Suprapubic skin (tissue), 4 donors: ENCODE data around the gene GALNT9. TPM values are rescaled to one million over a fixed set of nuclear protein-coding genes. Genes with fewer than 3 reads are reported as not detected.

Experiments
- DNase-seq, 2 donors: peaks; one replicate each; pipeline ENCODE4 v3.0.0-alpha.2; 2019; ENCODE audit warnings: low spot score in 2 of 2
- H3K27ac ChIP-seq: fragments of 200-600 bp; sonication (generic); one replicate; pipeline ENCODE4 v1.5.1; 2019
- H3K27me3 ChIP-seq: fragments of 200-600 bp; sonication (generic); one replicate; pipeline ENCODE4 v1.5.1; 2019
- H3K36me3 ChIP-seq: fragments of 200-600 bp; sonication (generic); one replicate; pipeline ENCODE4 v1.5.1; 2019
- H3K4me1 ChIP-seq: fragments of 200-600 bp; sonication (generic); one replicate; pipeline ENCODE4 v1.5.1; 2019
- H3K4me3 ChIP-seq: fragments of 200-600 bp; sonication (generic); one replicate; pipeline ENCODE4 v1.5.1; 2019; ENCODE audit warnings: mild to moderate bottlenecking
- H3K9me3 ChIP-seq: fragments of 200-600 bp; sonication (generic); one replicate; pipeline ENCODE4 v1.5.1; 2019
- EP300 ChIP-seq: sonication (generic); formaldehyde crosslinking; IDR thresholded peaks from one replicate; pipeline ENCODE4 v1.6.1; 2017; ENCODE audit warnings: antibody characterized with exemption
- POLR2A ChIP-seq, 2 donors: fragments of 450-650 bp; IDR thresholded peaks; one replicate each; pipeline ENCODE4 v1.6.1; 2017; ENCODE audit warnings: antibody characterized with exemption in 2 of 2, mild to moderate bottlenecking in 2 of 2, moderate library complexity in 2 of 2
- POLR2AphosphoS5 ChIP-seq, 3 donors: sonication (generic); formaldehyde crosslinking; IDR thresholded peaks; one replicate each; pipeline ENCODE4 v1.6.1; 2017; ENCODE audit warnings: antibody characterized with exemption in 3 of 3
- WGBS: methylation state at CpG from one replicate; pipeline ENCODE4 v1.1.5; 2018; 5-methylcytosine and 5-hydroxymethylcytosine counted together
- total RNA-seq, 4 donors: library from RNA; depleted of rRNA; stranded (reverse); fragments of >200 nt; gene quantifications; one replicate each; pipeline ENCODE4 v1.1.0, GENCODE V29; 2016
- TF ChIP-seq, protein P1 (sequence below), 2 donors: fragments of 200-600 bp in 1 of 2; fragments of 450-650 bp in 1 of 2; sonication (generic) in 1 of 2; IDR thresholded peaks; one replicate each; pipeline ENCODE4 v1.5.1; 2016 to 2019; ENCODE audit warnings: antibody characterized with exemption in 2 of 2, mild to moderate bottlenecking in 1 of 2, moderate library complexity in 1 of 2

Gene GALNT9
- total RNA-seq, 4 donors from 2014 or later: not detected

GRCh38 chr12:132354211-132354981, 25.0 kb upstream of the GALNT9 start:
- H3K4me1 ChIP-seq: peaks cover 6% of the 10 kb centered on the region
- H3K36me3 ChIP-seq: no peaks in the 10 kb centered on the region
- H3K27me3 ChIP-seq: peaks cover 63% of the 10 kb centered on the region
- TF ChIP-seq POLR2A (IDR thresholded peaks at IDR 0.05) (no peak), EP300 (no peak), POLR2AphosphoS5 (IDR thresholded peaks at IDR 0.05) (no peak)
- TF ChIP-seq, protein P1, sequence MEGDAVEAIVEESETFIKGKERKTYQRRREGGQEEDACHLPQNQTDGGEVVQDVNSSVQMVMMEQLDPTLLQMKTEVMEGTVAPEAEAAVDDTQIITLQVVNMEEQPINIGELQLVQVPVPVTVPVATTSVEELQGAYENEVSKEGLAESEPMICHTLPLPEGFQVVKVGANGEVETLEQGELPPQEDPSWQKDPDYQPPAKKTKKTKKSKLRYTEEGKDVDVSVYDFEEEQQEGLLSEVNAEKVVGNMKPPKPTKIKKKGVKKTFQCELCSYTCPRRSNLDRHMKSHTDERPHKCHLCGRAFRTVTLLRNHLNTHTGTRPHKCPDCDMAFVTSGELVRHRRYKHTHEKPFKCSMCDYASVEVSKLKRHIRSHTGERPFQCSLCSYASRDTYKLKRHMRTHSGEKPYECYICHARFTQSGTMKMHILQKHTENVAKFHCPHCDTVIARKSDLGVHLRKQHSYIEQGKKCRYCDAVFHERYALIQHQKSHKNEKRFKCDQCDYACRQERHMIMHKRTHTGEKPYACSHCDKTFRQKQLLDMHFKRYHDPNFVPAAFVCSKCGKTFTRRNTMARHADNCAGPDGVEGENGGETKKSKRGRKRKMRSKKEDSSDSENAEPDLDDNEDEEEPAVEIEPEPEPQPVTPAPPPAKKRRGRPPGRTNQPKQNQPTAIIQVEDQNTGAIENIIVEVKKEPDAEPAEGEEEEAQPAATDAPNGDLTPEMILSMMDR (IDR thresholded peaks at IDR 0.05): no peak
- 77% methylated on average over 28 of the region's 43 CpGs for WGBS
- DNase-seq: no peak
- no peak overlapping the region for H3K4me3 ChIP-seq
- no peaks in the 10 kb centered on the region for H3K9me3 ChIP-seq
- no peak overlapping the region for H3K27ac ChIP-seq

GRCh38 chr12:132353811-132354210, 24.4 kb upstream of the GALNT9 start:
- WGBS: 67% methylated on average over 7 of the region's 15 CpGs
- Histone ChIP-seq H3K4me3 (no peak overlapping the region), H3K27ac (no peak overlapping the region), H3K9me3 (no peaks in the 10 kb centered on the region), H3K4me1 (peaks cover 6% of the 10 kb centered on the region), H3K36me3 (no peaks in the 10 kb centered on the region), H3K27me3 (peaks cover 63% of the 10 kb centered on the region)
- no peak for DNase-seq
- no peak for TF ChIP-seq EP300
- TF ChIP-seq, protein P1 (IDR thresholded peaks at IDR 0.05): no peak
- TF ChIP-seq POLR2A (IDR thresholded peaks at IDR 0.05): no peak
- no peak for TF ChIP-seq POLR2AphosphoS5 (IDR thresholded peaks at IDR 0.05)

DNA sequence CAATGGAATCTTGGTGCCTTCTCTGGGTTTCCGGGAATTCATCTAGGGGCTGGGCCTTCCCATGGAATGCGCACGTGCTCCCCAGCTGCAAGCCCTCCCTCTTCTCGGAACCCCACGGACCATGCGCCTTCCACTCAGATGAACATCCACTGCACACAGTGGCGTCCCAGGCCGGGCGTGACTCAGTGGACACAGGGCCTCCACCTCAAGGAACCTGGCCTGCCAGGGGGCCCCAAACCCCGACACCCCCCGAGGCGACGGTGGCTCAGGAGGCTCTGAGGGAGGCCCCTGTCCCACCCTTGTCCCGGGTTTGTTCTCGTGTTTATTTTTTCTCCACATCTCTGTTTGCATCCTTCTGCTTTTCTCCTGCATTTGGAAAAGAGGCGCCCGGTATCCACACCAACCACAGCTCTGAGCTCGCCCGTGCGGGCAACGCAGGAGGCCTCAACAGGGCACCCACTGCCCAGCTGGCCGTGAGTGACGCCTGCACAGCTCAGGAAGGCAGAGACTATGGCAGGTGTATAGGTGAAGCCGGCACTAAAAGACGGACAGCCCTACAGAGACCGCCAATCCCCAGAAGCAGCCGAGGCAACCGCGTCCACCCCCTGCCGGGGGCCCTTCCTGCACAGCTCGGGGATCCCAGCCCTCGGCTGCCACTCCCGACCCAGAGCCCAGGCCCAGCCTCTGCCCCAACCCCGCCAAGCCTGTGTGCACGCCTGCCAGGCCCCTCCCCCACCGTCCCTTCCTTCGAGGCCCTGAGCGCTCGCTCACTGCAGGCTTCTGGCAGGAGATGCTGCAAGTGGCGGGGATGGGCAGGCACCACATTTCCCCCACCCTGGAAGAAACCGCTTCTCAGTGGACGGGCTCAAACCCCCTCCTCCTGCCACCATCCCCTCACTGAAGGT, 23.8 kb upstream of the GALNT9 start:
- WGBS: 60% methylated on average over 18 of the region's 42 CpGs
- H3K27me3 ChIP-seq: peaks cover 65% of the 10 kb centered on the region

DNA sequence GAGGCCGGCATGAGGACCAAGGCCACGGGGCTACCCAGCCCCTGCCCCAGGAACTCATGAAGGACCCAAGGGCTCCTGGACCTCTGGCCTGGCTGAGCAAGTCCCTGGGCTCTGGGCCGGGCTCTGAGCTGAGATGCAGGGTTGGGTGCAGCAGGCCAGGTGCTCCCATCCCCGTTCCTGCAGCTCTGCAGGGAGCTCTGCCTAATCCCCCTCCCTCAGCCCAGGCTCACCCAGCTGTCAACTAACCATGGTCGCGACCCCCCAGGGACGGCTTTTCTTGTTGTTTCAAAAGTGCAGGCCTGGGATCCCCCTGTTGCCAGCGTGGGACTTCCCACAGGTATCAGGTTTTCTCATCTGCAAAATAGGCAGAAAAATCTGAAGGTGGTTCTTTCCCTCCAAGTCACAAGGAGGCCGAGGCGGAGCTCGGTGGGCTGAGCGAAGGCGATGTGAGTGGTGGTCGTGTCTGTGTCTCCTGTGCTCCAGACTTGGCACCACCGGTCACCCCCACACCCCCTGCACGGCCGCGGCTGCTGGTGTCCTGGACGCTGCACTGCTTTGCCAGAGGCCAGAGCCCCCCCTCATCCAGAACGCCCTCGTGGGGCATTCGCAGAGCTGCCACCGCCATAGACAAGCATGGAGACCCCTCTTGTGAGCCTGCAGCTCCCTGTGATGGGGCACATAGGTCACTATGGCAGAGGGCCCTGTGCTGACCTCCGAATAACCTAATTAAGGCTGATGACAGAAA, 22.5 kb upstream of the GALNT9 start:
- TF ChIP-seq POLR2A (IDR thresholded peaks at IDR 0.05): no peak
- TF ChIP-seq POLR2AphosphoS5 (IDR thresholded peaks at IDR 0.05): no peak
- H3K27me3 ChIP-seq: peaks cover 66% of the 10 kb centered on the region
- 75% methylated on average over 21 of the region's 24 CpGs for WGBS
- no peak overlapping the region for H3K27ac ChIP-seq
- peaks cover 3% of the 10 kb centered on the region for H3K4me1 ChIP-seq
- no peak overlapping the region for H3K4me3 ChIP-seq
- no peaks in the 10 kb centered on the region for H3K9me3 ChIP-seq
- no peaks in the 10 kb centered on the region for H3K36me3 ChIP-seq
- DNase-seq: no peak

More for the DNA sequence above, 23.8 kb upstream of the GALNT9 start:
- DNase-seq: no peak
- H3K27ac ChIP-seq: no peak overlapping the region
- H3K4me3 ChIP-seq: no peak overlapping the region
- H3K36me3 ChIP-seq: no peaks in the 10 kb centered on the region
- H3K4me1 ChIP-seq: peaks cover 6% of the 10 kb centered on the region
- no peaks in the 10 kb centered on the region for H3K9me3 ChIP-seq
- TF ChIP-seq POLR2AphosphoS5 (IDR thresholded peaks at IDR 0.05): no peak
- TF ChIP-seq EP300: no peak
- no peak for TF ChIP-seq POLR2A (IDR thresholded peaks at IDR 0.05)
- TF ChIP-seq, protein P1 (IDR thresholded peaks at IDR 0.05): no peak

DNA sequence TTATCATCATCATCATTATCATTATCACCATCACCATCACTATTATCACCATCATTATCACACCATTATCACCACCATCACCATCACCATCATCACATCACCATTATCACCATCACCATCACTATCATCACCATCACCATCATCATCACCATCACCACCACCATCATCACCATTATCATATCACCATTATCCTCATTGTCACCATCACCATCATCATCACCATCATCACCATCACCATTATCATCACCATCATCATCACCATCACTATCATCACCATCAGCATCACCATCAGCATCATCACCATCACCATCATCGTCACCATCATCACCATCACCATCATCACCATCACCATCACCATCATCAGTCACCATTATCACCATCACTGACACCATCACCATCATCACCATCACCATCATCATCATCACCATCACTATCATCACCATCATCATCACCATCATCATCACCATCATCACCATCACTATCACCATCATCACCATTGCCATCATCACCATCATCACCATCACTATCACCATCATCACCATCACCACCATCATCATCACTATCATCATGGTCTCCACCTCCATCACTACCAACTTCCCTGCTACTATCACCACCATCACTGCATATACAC, 20.2 kb upstream of the GALNT9 start:
- Histone ChIP-seq H3K27ac (no peak overlapping the region), H3K4me3 (no peak overlapping the region), H3K36me3 (no peaks in the 10 kb centered on the region), H3K9me3 (no peaks in the 10 kb centered on the region), H3K27me3 (peaks cover 71% of the 10 kb centered on the region), H3K4me1 (no peaks in the 10 kb centered on the region)
- 86% methylated on average over 1 of the region's 1 CpG for WGBS
- TF ChIP-seq, protein P1 (IDR thresholded peaks at IDR 0.05): no peak
- TF ChIP-seq POLR2A (IDR thresholded peaks at IDR 0.05): no peak
- no peak for TF ChIP-seq POLR2AphosphoS5 (IDR thresholded peaks at IDR 0.05)
- TF ChIP-seq EP300: no peak
- DNase-seq: no peak
